Measurements from ENCODE around the gene HTRA3.
A peak's percentile ranks its signal among the peaks of the same experiment; 100 is the strongest.

Gene HTRA3

GRCh38 chr4:8250227-8250626 lies 19.3 kb upstream of the HTRA3 start:
- DNase-seq: no peak

- no peak for DNase-seq
Measured at GRCh38 chr4:8250637-8251036, 18.9 kb upstream of the HTRA3 start.

GRCh38 chr4:8251110-8251883 lies 18.3 kb upstream of the HTRA3 start:
- peak; percentile 24 for DNase-seq

- DNase-seq: no peak
Measured at GRCh38 chr4:8252301-8253173, 17.0 kb upstream of the HTRA3 start.

- DNase-seq: no peak
Measured at GRCh38 chr4:8254076-8254475, 15.5 kb upstream of the HTRA3 start.

- DNase-seq: no peak
Measured at GRCh38 chr4:8255698-8256441, 13.7 kb upstream of the HTRA3 start.

- no peak for DNase-seq
Measured at GRCh38 chr4:8257854-8258253, 11.7 kb upstream of the HTRA3 start.

GRCh38 chr4:8258552-8259212 lies 10.9 kb upstream of the HTRA3 start:
- peak; percentile 53 for DNase-seq

- DNase-seq: no peak
Measured at GRCh38 chr4:8259743-8260430, 9.7 kb upstream of the HTRA3 start.

GRCh38 chr4:8260656-8261111 lies 8.9 kb upstream of the HTRA3 start:
- DNase-seq: no peak

GRCh38 chr4:8261851-8262535 lies 7.6 kb upstream of the HTRA3 start:
- no peak for DNase-seq

- DNase-seq: no peak
Measured at GRCh38 chr4:8262637-8263322, 6.8 kb upstream of the HTRA3 start.

GRCh38 chr4:8263397-8263796 lies 6.2 kb upstream of the HTRA3 start:
- no peak for DNase-seq

- no peak for DNase-seq
Measured at GRCh38 chr4:8264106-8264505, 5.4 kb upstream of the HTRA3 start.

- DNase-seq: no peak
Measured at GRCh38 chr4:8265171-8265929, 4.2 kb upstream of the HTRA3 start.

- DNase-seq: no peak
Measured at GRCh38 chr4:8266088-8266487, 3.5 kb upstream of the HTRA3 start.

GRCh38 chr4:8266508-8266907 lies 3.0 kb upstream of the HTRA3 start:
- no peak for DNase-seq

GRCh38 chr4:8267077-8267476 lies 2.5 kb upstream of the HTRA3 start:
- peak; percentile 42 for DNase-seq

- no peak for DNase-seq
Measured at GRCh38 chr4:8268211-8268610, 1.3 kb upstream of the HTRA3 start.

- no peak for DNase-seq
Measured at GRCh38 chr4:8268901-8269534, 536 bp upstream of the HTRA3 start.
